ENCODE results near the gene TSGA10. TPM values are rescaled to one million over a fixed set of nuclear protein-coding genes. Genes with fewer than 3 reads are reported as not detected.
"Not testable (repeated sequence)": the region's sequence is repeated elsewhere in the genome, so short reads cannot be mapped to it uniquely, and the experiment has no call there.

Gene TSGA10
- total RNA-seq, 1 donor from 2014 or later: 3.7 TPM

- Mint-ChIP-seq H3K27ac (no peak overlapping the region), H3K4me3 (no peak overlapping the region), H3K9me3 (no peaks in the 10 kb centered on the region), H3K27me3 (peaks cover 30% of the 10 kb centered on the region), H3K4me1 (peaks cover 2% of the 10 kb centered on the region), H3K36me3 (ENCODE audit: low read depth) (no peaks in the 10 kb centered on the region)
- DNase-seq: no peak
- intact Hi-C loops (cut with micrococcal nuclease): no loop called here
These were observed 70.5 kb downstream of the TSGA10 start for GRCh38 chr2:99084256-99084655.

- intact Hi-C loops (cut with micrococcal nuclease): no loop called here
- no peak overlapping the region for H3K27ac Mint-ChIP-seq
- H3K9me3 Mint-ChIP-seq: no peaks in the 10 kb centered on the region
- H3K36me3 Mint-ChIP-seq (ENCODE audit: low read depth): no peaks in the 10 kb centered on the region
- H3K4me1 Mint-ChIP-seq: no peaks in the 10 kb centered on the region
- H3K4me3 Mint-ChIP-seq: no peak overlapping the region
- no peak for DNase-seq
- H3K27me3 Mint-ChIP-seq: peaks cover 26% of the 10 kb centered on the region
These were observed 72.9 kb downstream of the TSGA10 start for GRCh38 chr2:99081891-99082290.

- intact Hi-C loops (cut with micrococcal nuclease): no loop called here
- Mint-ChIP-seq H3K4me3 (no peak overlapping the region), H3K36me3 (ENCODE audit: low read depth) (no peaks in the 10 kb centered on the region), H3K9me3 (no peaks in the 10 kb centered on the region), H3K4me1 (no peaks in the 10 kb centered on the region), H3K27ac (no peak overlapping the region), H3K27me3 (peaks cover 36% of the 10 kb centered on the region)
- DNase-seq: no peak
These were observed 75.5 kb downstream of the TSGA10 start for GRCh38 chr2:99079226-99079625.

- DNase-seq: no peak
- Mint-ChIP-seq H3K4me3 (no peak overlapping the region), H3K36me3 (ENCODE audit: low read depth) (no peaks in the 10 kb centered on the region), H3K27ac (no peak overlapping the region), H3K4me1 (no peaks in the 10 kb centered on the region), H3K9me3 (no peaks in the 10 kb centered on the region), H3K27me3 (peaks cover 19% of the 10 kb centered on the region)
- intact Hi-C loops (cut with micrococcal nuclease): no loop called here
These were observed 82.2 kb downstream of the TSGA10 start for GRCh38 chr2:99072551-99072950.

- Mint-ChIP-seq H3K36me3 (ENCODE audit: low read depth) (no peaks in the 10 kb centered on the region), H3K27ac (no peak overlapping the region), H3K4me1 (no peaks in the 10 kb centered on the region), H3K4me3 (no peak overlapping the region), H3K27me3 (peaks cover 7% of the 10 kb centered on the region), H3K9me3 (no peaks in the 10 kb centered on the region)
- intact Hi-C loops (cut with micrococcal nuclease): loop anchor here (5.0 to 10.0 kb wide), 4 partner anchors 114 to 343 kb away; partner anchors contain the start of genes CRACDL, MITD1 and MRPL30
- DNase-seq: no peak
These were observed 86.7 kb downstream of the TSGA10 start for GRCh38 chr2:99067871-99068625.

- Mint-ChIP-seq H3K4me3 (no peak overlapping the region), H3K36me3 (ENCODE audit: low read depth) (no peaks in the 10 kb centered on the region), H3K9me3 (no peaks in the 10 kb centered on the region), H3K27me3 (no peaks in the 10 kb centered on the region), H3K27ac (no peak overlapping the region), H3K4me1 (no peaks in the 10 kb centered on the region)
- intact Hi-C loops (cut with micrococcal nuclease): loop anchor here (1.0 to 10.0 kb wide), 5 partner anchors 116 to 417 kb away; partner anchors contain the start of genes CRACDL, MITD1 and MRPL30
- peak; percentile 74 for DNase-seq
These were observed 88.4 kb downstream of the TSGA10 start for GRCh38 chr2:99066075-99066958.

- DNase-seq; H3K36me3 Mint-ChIP-seq (ENCODE audit: low read depth); H3K27ac Mint-ChIP-seq; intact Hi-C loops (cut with micrococcal nuclease); H3K4me1 Mint-ChIP-seq; H3K27me3 Mint-ChIP-seq; H3K4me3 Mint-ChIP-seq: not testable (repeated sequence)
- H3K9me3 Mint-ChIP-seq: peaks cover 33% of the 10 kb centered on the region
These were observed 105.6 kb downstream of the TSGA10 start for GRCh38 chr2:99049187-99049586.

- peaks cover 48% of the 10 kb centered on the region for H3K9me3 Mint-ChIP-seq
These were observed 113.9 kb downstream of the TSGA10 start for GRCh38 chr2:99040736-99041300.

GRCh38 chr2:99035920-99036319, 118.8 kb downstream of the TSGA10 start:
- H3K9me3 Mint-ChIP-seq: peaks cover 23% of the 10 kb centered on the region
- no peak overlapping the region for H3K27ac Mint-ChIP-seq
- H3K36me3 Mint-ChIP-seq (ENCODE audit: low read depth): peaks cover 17% of the 10 kb centered on the region
- H3K4me1 Mint-ChIP-seq: peaks cover 30% of the 10 kb centered on the region
- intact Hi-C loops (cut with micrococcal nuclease): no loop called here
- H3K27me3 Mint-ChIP-seq: no peaks in the 10 kb centered on the region
- no peak for DNase-seq
- H3K4me3 Mint-ChIP-seq: no peak overlapping the region

More at GRCh38 chr2:99040736-99041300, 113.9 kb downstream of the TSGA10 start:
- Mint-ChIP-seq H3K4me1 (peaks cover 25% of the 10 kb centered on the region), H3K36me3 (ENCODE audit: low read depth) (peaks cover 27% of the 10 kb centered on the region), H3K27ac (peak overlapping the region; percentile 42)
- DNase-seq; H3K4me3 Mint-ChIP-seq; intact Hi-C loops (cut with micrococcal nuclease); H3K27me3 Mint-ChIP-seq: not testable (repeated sequence)

GRCh38 chr2:99032786-99033185, 122.0 kb downstream of the TSGA10 start:
- intact Hi-C loops (cut with micrococcal nuclease): no loop called here
- DNase-seq: no peak
- H3K27ac Mint-ChIP-seq: no peak overlapping the region
- no peaks in the 10 kb centered on the region for H3K27me3 Mint-ChIP-seq
- H3K9me3 Mint-ChIP-seq: no peaks in the 10 kb centered on the region
- H3K4me3 Mint-ChIP-seq: no peak overlapping the region
- H3K36me3 Mint-ChIP-seq (ENCODE audit: low read depth): no peaks in the 10 kb centered on the region
- peaks cover 8% of the 10 kb centered on the region for H3K4me1 Mint-ChIP-seq

GRCh38 chr2:99032001-99032400, 122.7 kb downstream of the TSGA10 start:
- H3K4me1 Mint-ChIP-seq: peaks cover 8% of the 10 kb centered on the region
- no peak overlapping the region for H3K4me3 Mint-ChIP-seq
- no peaks in the 10 kb centered on the region for H3K9me3 Mint-ChIP-seq
- H3K36me3 Mint-ChIP-seq (ENCODE audit: low read depth): no peaks in the 10 kb centered on the region
- no peak overlapping the region for H3K27ac Mint-ChIP-seq
- peak; percentile 61 for DNase-seq
- intact Hi-C loops (cut with micrococcal nuclease): no loop called here
- no peaks in the 10 kb centered on the region for H3K27me3 Mint-ChIP-seq

- no peak overlapping the region for H3K4me3 Mint-ChIP-seq
- peaks cover 8% of the 10 kb centered on the region for H3K4me1 Mint-ChIP-seq
- intact Hi-C loops (cut with micrococcal nuclease): no loop called here
- H3K27me3 Mint-ChIP-seq: no peaks in the 10 kb centered on the region
- no peaks in the 10 kb centered on the region for H3K36me3 Mint-ChIP-seq (ENCODE audit: low read depth)
- no peak overlapping the region for H3K27ac Mint-ChIP-seq
- DNase-seq: no peak
- H3K9me3 Mint-ChIP-seq: no peaks in the 10 kb centered on the region
These were observed 123.3 kb downstream of the TSGA10 start for GRCh38 chr2:99031481-99031880.

GRCh38 chr2:99028558-99028957, 126.2 kb downstream of the TSGA10 start:
- Mint-ChIP-seq H3K4me1 (peaks cover 8% of the 10 kb centered on the region), H3K9me3 (peaks cover 4% of the 10 kb centered on the region), H3K36me3 (ENCODE audit: low read depth) (no peaks in the 10 kb centered on the region), H3K27me3 (no peaks in the 10 kb centered on the region), H3K27ac (no peak overlapping the region), H3K4me3 (no peak overlapping the region)
- no peak for DNase-seq
- intact Hi-C loops (cut with micrococcal nuclease): no loop called here

- no peak for DNase-seq
- Mint-ChIP-seq H3K9me3 (peaks cover 4% of the 10 kb centered on the region), H3K27ac (no peak overlapping the region), H3K4me1 (peaks cover 8% of the 10 kb centered on the region), H3K27me3 (no peaks in the 10 kb centered on the region), H3K4me3 (no peak overlapping the region), H3K36me3 (ENCODE audit: low read depth) (no peaks in the 10 kb centered on the region)
- intact Hi-C loops (cut with micrococcal nuclease): no loop called here
These were observed 126.9 kb downstream of the TSGA10 start for GRCh38 chr2:99027856-99028255.
